Endothelial cell (in vitro differentiated cells): ENCODE data around the gene SLF2. TPM values are rescaled to one million over a fixed set of nuclear protein-coding genes. Genes with fewer than 3 reads are reported as not detected.

Experiments used
- DNase-seq: peaks from one replicate; pipeline ENCODE4 v3.0.0; 2021; ENCODE audit warnings: low spot score
- H3K27ac Mint-ChIP-seq: one replicate; pipeline ENCODE4 v1.8.0; 2021; ENCODE audit warnings: mixed read lengths, inconsistent platforms; ENCODE audit not compliant: unreplicated experiment
- H3K27me3 Mint-ChIP-seq: one replicate; pipeline ENCODE4 v1.8.0; 2021; ENCODE audit warnings: mild to moderate bottlenecking, moderate library complexity, mixed read lengths, inconsistent platforms; ENCODE audit not compliant: unreplicated experiment
- H3K36me3 Mint-ChIP-seq: one replicate; pipeline ENCODE4 v1.8.0; 2021; ENCODE audit warnings: mild to moderate bottlenecking, low read depth, mixed read lengths, inconsistent platforms; ENCODE audit not compliant: unreplicated experiment
- H3K4me1 Mint-ChIP-seq: one replicate; pipeline ENCODE4 v1.8.0; 2021; ENCODE audit warnings: mild to moderate bottlenecking, mixed read lengths, inconsistent platforms; ENCODE audit not compliant: unreplicated experiment
- H3K4me3 Mint-ChIP-seq: one replicate; pipeline ENCODE4 v1.8.0; 2021; ENCODE audit warnings: mild to moderate bottlenecking, mixed read lengths, inconsistent platforms; ENCODE audit not compliant: unreplicated experiment
- H3K9me3 Mint-ChIP-seq: one replicate; pipeline ENCODE4 v1.8.0; 2021; ENCODE audit warnings: mixed read lengths, inconsistent platforms; ENCODE audit not compliant: unreplicated experiment
- total RNA-seq: library from RNA; stranded (reverse); fragmentation: NEBNext Ultra II Directional; extraction: Animal tissue kit (Norgen Biotek cat#: 25700); gene quantifications from one replicate; pipeline ENCODE4 v1.2.1, GENCODE V29; 2021; ENCODE audit not compliant: unreplicated experiment
- TF ChIP-seq, protein P1 (sequence below): fragments of 200-600 bp; sonication (generic); IDR thresholded peaks from one replicate; pipeline ENCODE4 v1.5.0; 2021; ENCODE audit warnings: antibody characterized with exemption; ENCODE audit not compliant: unreplicated experiment

The SLF2 gene
- total RNA-seq, 1 donor from 2014 or later = 31.2 TPM

- TF ChIP-seq, protein P1, sequence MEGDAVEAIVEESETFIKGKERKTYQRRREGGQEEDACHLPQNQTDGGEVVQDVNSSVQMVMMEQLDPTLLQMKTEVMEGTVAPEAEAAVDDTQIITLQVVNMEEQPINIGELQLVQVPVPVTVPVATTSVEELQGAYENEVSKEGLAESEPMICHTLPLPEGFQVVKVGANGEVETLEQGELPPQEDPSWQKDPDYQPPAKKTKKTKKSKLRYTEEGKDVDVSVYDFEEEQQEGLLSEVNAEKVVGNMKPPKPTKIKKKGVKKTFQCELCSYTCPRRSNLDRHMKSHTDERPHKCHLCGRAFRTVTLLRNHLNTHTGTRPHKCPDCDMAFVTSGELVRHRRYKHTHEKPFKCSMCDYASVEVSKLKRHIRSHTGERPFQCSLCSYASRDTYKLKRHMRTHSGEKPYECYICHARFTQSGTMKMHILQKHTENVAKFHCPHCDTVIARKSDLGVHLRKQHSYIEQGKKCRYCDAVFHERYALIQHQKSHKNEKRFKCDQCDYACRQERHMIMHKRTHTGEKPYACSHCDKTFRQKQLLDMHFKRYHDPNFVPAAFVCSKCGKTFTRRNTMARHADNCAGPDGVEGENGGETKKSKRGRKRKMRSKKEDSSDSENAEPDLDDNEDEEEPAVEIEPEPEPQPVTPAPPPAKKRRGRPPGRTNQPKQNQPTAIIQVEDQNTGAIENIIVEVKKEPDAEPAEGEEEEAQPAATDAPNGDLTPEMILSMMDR = no peak
Measured at GRCh38 chr10:100897976-100898375, 14.8 kb upstream of the SLF2 start.

DNA sequence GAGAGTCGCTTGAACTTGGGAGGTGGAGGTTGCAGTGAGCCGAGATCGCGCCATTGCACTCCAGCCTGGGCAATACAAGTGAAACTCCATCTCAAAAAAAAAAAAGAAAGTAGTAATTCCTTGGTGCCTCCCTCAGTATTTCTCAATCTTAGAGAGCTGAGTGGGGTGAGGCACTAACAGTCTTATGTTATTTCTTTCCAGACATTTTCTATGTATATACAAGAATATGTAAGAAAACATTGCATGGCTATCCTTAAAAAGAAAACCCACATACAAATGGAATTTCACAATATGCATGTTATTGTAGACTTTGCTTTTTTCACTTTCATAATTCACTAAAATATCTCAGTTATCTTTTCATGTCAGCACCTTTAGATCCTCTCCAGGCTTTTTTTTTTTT lies 13.6 kb upstream of the SLF2 start:
- TF ChIP-seq, protein P1 = no peak
- Mint-ChIP-seq H3K4me3 (no peak overlapping the region), H3K9me3 (no peaks in the 10 kb centered on the region), H3K27ac (no peak overlapping the region), H3K27me3 (peaks cover 1% of the 10 kb centered on the region), H3K4me1 (peaks cover 10% of the 10 kb centered on the region), H3K36me3 (no peaks in the 10 kb centered on the region)
- no peak for DNase-seq

More at GRCh38 chr10:100897976-100898375, 14.8 kb upstream of the SLF2 start:
- H3K27ac Mint-ChIP-seq = no peak overlapping the region
- H3K4me1 Mint-ChIP-seq = peaks cover 10% of the 10 kb centered on the region
- H3K36me3 Mint-ChIP-seq = no peaks in the 10 kb centered on the region
- no peak for DNase-seq
- H3K4me3 Mint-ChIP-seq = no peak overlapping the region
- H3K27me3 Mint-ChIP-seq = peaks cover 1% of the 10 kb centered on the region
- no peaks in the 10 kb centered on the region for H3K9me3 Mint-ChIP-seq

GRCh38 chr10:100901051-100901450 lies 11.7 kb upstream of the SLF2 start:
- H3K27ac Mint-ChIP-seq = no peak overlapping the region

GRCh38 chr10:100902622-100903021 lies 10.1 kb upstream of the SLF2 start:
- Mint-ChIP-seq H3K27ac (no peak overlapping the region), H3K9me3 (no peaks in the 10 kb centered on the region), H3K36me3 (no peaks in the 10 kb centered on the region), H3K4me1 (peaks cover 10% of the 10 kb centered on the region), H3K4me3 (no peak overlapping the region), H3K27me3 (peaks cover 1% of the 10 kb centered on the region)
- TF ChIP-seq, protein P1 = no peak
- no peak for DNase-seq

More at GRCh38 chr10:100901051-100901450, 11.7 kb upstream of the SLF2 start:
- peaks cover 10% of the 10 kb centered on the region for H3K4me1 Mint-ChIP-seq
- no peaks in the 10 kb centered on the region for H3K9me3 Mint-ChIP-seq
- TF ChIP-seq, protein P1 = no peak
- H3K4me3 Mint-ChIP-seq = no peak overlapping the region
- no peak for DNase-seq
- no peaks in the 10 kb centered on the region for H3K36me3 Mint-ChIP-seq
- H3K27me3 Mint-ChIP-seq = peaks cover 1% of the 10 kb centered on the region

GRCh38 chr10:100904917-100905316 lies 7.8 kb upstream of the SLF2 start:
- Mint-ChIP-seq H3K4me3 (no peak overlapping the region), H3K27ac (no peak overlapping the region), H3K9me3 (no peaks in the 10 kb centered on the region), H3K27me3 (peaks cover 4% of the 10 kb centered on the region), H3K36me3 (no peaks in the 10 kb centered on the region), H3K4me1 (peaks cover 18% of the 10 kb centered on the region)
- TF ChIP-seq, protein P1 = no peak
- DNase-seq = no peak
